ENCODE data around the gene CLDN4.
"Not testable (repeated sequence)": the region's sequence is repeated elsewhere in the genome, so short reads cannot be mapped to it uniquely, and the experiment has no call there.

CLDN4 gene

GRCh38 chr7:73823873-73824592 lies 6.8 kb upstream of the CLDN4 start:
- DNase-seq, result no peak

GRCh38 chr7:73824986-73825385 lies 5.8 kb upstream of the CLDN4 start:
- DNase-seq, result no peak

- no peak for DNase-seq
Observed at GRCh38 chr7:73827567-73828106, 3.2 kb upstream of the CLDN4 start.

- DNase-seq, result no peak
Observed at GRCh38 chr7:73828107-73828803, 2.5 kb upstream of the CLDN4 start.

GRCh38 chr7:73828972-73829371 lies 1.8 kb upstream of the CLDN4 start:
- no peak for DNase-seq

- no peak for DNase-seq
Observed at GRCh38 chr7:73829505-73829904, 1.3 kb upstream of the CLDN4 start.

GRCh38 chr7:73829921-73830680 lies 695 bp upstream of the CLDN4 start:
- DNase-seq, result no peak

- DNase-seq, result no peak
Observed at GRCh38 chr7:73831584-73831833, 713 bp downstream of the CLDN4 start.

GRCh38 chr7:73831834-73832651 lies 1.2 kb downstream of the CLDN4 start:
- DNase-seq, result peak in 1 of 2 experiments; percentile 3

GRCh38 chr7:73832806-73833205 lies 2.0 kb downstream of the CLDN4 start:
- DNase-seq, result no peak

GRCh38 chr7:73833251-73833919 lies 2.6 kb downstream of the CLDN4 start:
- DNase-seq, result no peak

- no peak for DNase-seq
Observed at GRCh38 chr7:73834626-73835191, 3.9 kb downstream of the CLDN4 start.

- not testable (repeated sequence) for DNase-seq
Observed at GRCh38 chr7:73837167-73837566, 6.4 kb downstream of the CLDN4 start.

- no peak for DNase-seq
Observed at GRCh38 chr7:73838642-73839041, 7.8 kb downstream of the CLDN4 start.

GRCh38 chr7:73839290-73839689 lies 8.5 kb downstream of the CLDN4 start:
- DNase-seq, result no peak

- peak; percentile 3 to 11 for DNase-seq
Observed at GRCh38 chr7:73839743-73840714, 9.2 kb downstream of the CLDN4 start.

- DNase-seq, result no peak
Observed at GRCh38 chr7:73840715-73841379, 10.1 kb downstream of the CLDN4 start.

- DNase-seq, result no peak
Observed at GRCh38 chr7:73841689-73842066, 10.9 kb downstream of the CLDN4 start.

- DNase-seq, result peak; percentile 84 to 87
Observed at GRCh38 chr7:73842067-73842976, 11.5 kb downstream of the CLDN4 start, which contains the start of gene METTL27. TSS of gene METTL27 (minus strand) at chr7:73842516. CDS start at chr7:73842140, 376 bp downstream.

Measured in Kasumi-1 (cell line).